Stimulated activated CD8-positive, alpha-beta memory T cell treated with anti-CD3 and anti-CD28 coated beads, Interleukin-4, amount 100 ng/mL, for 48 hours (primary cell): ENCODE measurements around the gene TREM2.
A peak's percentile ranks its signal among the peaks of the same experiment; 100 is the strongest.
"Not testable (repeated sequence)": the region's sequence is repeated elsewhere in the genome, so short reads cannot be mapped to it uniquely, and the experiment has no call there.

Experiments
- DNase-seq: peaks from one replicate; pipeline ENCODE4 v3.0.0-alpha.2; 2020

TREM2 gene

DNA sequence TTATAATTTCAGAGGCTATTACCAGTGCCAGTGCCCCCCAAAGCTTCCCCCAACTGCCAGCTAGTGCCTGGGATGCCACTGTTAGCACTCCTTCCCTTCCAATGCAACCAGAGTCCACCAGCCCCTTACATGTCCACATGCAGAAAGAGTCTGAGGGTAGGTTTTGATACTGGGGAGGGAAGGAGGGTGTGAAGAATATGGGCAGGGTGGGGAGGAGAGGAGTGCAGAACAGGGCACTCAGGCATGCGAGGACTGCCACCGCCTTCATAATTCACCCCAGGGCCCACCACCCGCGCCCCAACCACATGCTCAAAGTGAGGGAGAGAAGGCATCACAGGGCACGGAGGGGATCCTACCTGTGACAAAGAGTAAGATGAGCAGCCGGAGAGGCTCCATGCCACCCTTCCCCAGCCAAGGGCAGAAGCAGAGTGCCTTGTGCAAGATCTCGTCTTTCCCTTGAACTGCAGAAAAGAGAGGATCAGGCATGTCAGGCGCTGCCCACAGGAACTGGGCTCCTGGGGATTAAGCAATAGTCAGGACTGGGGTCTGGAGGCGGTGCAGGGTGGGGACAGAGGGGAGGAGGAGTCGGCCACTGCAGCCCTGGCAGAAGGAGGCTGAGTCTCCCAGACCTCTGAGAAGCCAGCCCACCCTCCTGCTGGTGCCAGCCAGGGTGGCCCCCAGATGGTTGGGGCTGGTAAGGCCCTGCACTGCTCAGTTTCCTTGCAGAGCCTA lies at the start of gene TREM2:
Gene TREM2 (minus strand): TSS at position 430 of the 732 bp plus-strand sequence. CDS start 34 bp downstream, at position 396.
- DNase-seq = no peak

DNA sequence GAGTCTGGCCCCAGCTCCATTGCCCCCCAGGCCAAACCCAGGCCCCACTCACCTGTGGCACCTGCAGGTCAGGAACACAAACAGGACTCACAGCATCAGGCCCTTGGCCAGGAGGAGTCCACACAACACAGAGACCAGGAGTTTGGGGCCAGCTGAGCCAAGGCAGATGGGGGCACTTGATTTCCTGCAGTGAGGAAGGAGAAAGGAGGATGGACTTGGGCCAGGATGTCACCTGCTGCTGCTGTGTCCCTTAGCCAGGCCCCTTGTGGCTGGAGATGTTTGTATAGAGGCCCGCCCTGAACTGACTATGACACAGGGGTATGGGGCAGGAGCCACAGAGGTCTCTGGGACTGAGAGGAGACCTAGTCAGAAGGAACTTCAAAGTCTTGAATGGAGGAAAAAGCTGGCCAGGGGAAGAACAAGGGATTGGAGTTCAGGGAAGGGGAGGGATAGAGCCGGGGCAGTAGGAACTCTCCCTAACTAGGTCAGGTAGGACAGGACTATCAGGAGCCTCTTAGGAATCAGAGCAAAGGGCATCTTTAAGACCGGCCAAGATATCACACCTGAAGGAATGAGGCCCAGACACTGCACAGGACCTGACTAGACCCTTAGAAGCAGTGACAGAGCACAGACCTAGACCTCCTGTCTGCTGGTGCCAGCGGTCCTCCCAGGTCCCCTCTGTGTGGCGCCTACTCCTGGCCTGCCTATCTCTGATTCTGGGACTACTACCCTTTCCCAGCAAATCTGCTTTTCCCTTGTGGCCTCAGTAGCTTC lies 46.8 kb upstream of the TREM2 start:
- no peak for DNase-seq

DNA sequence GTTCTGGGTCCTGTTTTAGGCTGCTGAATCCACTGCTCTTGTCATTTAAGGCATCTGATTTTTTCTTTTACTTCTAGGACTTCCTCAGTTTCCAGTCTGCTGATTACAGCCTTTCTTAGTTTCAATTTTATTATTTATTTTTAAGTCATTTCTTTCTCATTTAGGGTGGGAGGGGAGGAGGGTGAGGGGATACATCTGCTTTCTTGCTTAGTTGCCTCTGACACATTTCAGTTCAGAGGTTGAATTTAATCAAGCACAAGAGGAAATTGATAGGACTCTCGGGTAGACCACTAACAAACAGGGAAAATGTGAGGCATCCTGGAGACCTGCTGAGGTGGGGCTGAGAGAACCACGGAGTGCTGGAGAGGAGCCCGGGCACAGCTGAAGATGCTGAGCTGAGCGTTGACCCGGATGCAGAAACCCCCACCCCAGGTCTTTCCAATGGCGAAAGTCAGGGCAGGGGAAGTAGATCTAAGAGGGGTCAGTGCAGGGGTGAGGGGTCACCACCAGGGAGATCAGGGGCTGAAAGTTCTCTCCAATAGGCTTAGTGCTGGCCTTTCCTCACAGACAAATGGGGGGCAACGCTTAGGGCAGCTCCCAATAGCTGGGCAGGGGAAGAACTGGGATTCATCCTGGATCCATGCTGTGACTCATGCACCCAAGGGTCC lies 45.7 kb upstream of the TREM2 start:
- peak; percentile 14 for DNase-seq

DNA sequence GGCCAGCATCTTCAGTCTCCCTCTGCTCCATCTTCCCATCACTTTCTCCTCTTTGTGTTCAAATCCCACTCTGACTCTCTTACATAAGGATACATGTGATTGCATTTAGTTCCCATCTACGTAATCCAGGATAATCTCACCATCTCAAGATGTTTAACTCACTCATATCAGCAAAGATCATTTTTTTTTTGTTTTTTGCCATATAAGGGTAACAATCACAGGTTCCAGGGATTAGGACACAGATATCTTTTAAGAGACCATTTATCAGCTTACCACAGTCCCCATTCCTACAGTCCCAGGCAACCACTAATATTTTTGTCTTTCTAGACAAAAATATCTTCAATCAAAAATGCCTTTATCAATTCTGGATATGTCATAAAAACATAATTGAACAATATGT lies 41.2 kb upstream of the TREM2 start:
- DNase-seq = no peak

DNA sequence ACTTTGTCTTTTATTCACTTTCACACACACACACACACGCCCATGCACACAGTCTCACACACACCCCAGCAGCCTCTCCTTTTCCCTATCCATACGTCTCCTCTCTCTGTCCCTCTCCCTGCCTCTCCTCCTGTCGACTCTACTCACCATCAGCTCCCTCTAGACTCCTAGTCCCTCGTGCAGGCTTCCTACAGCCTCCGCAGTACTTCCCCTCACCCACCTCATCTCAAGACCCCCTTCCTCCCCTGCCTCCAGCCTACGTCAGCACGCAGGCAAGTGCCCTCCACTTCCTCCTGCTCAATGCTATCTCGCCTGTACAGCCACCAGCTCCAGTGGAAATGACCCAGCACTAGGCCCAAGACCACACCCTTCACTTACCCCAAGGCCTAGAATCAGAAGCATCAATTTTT lies 38.9 kb upstream of the TREM2 start:
- DNase-seq = no peak

DNA sequence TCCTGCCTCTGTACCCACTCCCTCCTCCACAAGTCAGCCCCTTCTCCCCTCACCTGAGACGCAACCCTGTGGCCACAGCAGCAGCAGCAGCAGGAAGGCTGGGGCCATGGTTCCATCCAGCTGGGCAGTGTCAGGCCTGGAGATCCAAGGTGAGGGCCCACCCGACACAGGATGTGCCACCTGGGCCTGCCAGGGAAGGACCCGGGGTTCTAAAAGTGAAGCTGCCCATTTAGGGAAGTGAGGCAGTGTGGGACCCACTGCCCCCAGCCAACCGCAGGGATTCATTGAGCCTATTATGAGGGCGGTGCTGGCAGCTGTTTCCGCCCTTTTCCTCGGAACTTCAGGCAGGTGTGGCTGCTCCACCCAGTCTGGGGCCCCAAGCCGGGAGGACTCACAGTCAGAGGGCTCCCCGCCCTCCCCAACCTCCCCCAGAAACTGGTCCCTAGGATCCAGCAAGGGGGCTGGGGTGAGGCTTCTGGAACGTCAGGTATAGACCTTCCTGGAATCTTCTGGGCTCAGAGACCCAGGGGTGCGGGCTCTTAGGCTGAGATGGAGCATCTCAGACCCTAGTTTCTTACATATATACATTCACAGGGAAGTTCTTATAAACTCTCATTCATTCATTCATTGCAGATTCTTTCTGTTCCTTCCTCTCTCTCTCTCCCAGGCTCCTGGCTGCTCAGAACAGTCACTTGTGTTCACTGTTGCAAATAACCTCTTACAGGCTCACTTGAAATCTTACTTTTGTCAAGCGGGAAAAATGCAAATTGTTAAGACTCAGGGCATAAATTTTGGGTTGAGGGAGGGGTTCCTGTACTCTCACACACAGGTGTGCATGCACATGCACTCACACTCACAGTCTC lies 38.2 kb upstream of the TREM2 start, which contains the start of gene TREML2:
Gene TREML2 (minus strand): TSS at position 249 of the 863 bp plus-strand sequence. CDS start 141 bp downstream, at position 108.
- peak; percentile 49 for DNase-seq

DNA sequence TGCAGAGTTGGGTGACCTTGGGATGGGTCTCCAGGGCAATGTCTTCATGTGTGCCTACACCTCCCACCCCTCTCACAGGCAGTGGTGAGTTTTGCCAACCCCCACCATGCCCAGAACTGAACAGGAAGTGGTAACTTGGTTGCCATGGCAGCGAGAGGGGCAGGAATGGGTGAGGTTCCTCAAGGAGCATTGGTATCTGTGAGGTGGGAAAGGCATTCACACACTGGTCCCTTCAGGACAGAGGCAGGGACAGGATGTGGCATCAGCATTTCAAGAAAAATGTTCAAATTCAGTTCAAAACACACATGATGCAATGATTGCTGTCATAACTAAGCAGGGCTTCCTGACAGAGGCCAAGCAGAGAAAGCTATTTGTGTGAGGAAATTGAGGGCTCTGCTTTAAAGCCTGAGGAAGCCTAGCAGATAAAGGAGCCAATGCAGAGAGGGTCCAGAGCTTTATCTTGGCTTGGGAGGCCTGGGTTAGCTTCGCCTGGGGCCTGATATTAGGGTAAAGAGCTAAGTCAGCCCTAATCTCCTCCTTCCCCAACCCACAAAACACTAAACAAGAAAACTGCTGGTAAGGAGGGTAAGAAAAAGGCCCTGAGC lies 37.5 kb upstream of the TREM2 start:
- peak; percentile 71 for DNase-seq

DNA sequence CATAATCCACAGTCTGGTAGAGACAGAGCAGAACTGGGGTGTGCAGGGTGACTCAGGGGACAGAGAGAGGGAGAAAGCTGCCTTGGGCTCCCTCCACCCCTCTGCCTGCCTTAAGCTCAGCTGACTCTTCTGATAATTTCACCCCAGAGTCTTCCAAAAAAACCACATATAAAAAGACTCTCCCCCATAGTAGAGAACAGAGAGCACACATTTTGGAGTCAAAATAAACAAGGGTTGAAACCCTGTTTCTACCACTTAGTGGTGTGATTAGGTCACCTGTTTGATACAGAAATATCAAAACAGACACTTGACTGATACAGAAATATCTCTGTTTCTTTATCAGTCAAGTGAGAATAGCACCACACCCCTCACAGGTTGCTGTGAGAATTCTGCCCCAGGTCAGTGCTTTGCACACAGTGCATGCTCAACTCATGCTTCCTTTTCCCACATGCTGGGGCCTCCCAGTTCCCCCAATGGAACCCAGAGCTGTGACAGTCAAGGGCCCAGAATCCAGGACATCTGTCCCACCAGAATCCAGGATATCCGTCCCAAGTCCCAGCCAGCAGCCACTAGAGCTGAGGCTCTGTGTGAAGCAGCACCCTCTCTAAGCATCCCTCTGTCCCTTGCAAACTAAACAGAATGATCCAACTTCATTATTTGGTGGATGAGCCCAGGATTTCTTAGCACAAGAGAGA lies 36.8 kb upstream of the TREM2 start:
- DNase-seq = peak; percentile 50

DNA sequence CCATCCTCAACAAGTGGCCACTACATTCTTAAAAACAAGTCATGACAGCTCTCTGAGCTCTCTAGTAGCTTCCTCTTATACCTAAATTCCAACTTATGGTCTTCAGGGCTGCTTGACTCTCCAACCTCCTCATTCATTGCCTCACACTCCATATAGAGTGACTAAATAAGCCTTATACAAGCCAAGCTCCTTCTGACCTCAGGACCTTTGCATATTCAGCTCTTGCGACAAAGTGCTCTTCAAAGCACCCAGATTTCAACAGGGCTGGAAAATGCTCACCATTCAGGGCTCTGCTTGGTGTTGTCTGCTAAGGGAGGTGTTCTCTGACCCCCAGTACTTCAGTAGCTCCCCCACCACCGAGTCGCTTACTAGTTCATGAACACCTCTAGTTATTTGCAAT lies 34.3 kb upstream of the TREM2 start:
- DNase-seq = no peak

DNA sequence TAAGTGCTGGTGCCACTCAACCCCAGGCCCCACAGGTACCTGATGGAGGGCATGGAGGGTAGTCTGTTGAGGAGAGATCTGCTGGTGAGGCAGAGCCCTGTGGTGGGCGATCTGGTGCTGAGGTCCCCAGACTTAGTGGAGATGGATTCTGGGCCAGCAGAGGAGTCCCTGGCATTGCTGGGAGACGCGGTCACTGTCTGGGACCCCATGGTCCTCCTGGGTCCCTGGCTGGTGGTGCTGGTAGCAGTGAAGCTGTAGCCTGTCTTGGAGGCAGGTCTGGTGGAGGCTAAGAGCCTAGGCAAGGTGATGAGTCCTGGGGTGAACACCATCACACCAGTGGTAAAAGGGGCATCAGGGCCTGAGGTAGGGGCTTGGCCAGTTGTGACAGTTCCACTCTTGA lies 31.5 kb upstream of the TREM2 start:
- no peak for DNase-seq

DNA sequence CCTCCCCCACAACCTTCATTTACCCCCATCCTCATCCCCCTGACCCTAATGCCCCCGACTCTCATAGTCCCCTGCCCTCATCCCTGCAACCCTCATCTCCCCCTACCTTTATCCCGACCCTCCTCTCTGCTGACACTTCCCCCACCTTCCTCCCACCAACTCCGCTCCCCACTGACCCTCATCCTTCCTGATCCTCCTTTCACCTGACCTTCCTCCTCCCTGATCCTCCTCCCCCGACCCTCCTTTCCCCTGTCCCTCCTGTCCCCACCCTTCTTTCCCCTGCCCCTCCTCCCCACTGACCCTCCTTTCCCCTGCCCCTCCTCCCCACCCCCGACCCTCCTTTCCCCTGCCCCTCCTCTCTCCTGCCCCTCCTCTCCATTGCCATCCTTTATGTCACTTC lies 31.0 kb upstream of the TREM2 start:
- no peak for DNase-seq

DNA sequence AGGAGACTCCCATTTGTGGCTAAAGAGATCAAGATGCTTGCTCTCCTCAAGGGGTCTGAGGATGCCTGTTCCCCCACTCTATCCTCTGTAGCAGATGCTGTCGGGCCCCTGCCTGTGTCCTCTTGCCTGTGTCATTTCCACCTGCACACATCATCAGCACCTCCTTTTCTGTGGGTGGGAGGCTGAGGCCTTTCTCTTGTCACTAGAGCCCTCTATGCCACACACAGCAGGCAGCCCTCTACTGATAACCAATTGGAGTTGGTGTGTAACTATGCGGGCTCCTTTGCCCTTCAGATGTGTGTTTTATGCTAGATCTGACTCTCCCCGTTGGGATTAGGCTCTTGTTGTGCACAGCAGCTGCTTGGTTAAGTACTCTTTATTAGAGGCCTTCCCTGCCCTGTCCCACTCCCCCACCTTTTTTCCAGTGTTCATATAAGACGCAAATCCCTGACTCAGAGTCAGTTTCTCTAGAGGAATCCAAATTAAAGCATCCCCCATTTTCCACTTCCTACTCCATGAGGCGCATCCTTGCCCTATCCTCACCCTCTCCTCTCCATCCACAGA lies 30.3 kb upstream of the TREM2 start:
- no peak for DNase-seq

DNA sequence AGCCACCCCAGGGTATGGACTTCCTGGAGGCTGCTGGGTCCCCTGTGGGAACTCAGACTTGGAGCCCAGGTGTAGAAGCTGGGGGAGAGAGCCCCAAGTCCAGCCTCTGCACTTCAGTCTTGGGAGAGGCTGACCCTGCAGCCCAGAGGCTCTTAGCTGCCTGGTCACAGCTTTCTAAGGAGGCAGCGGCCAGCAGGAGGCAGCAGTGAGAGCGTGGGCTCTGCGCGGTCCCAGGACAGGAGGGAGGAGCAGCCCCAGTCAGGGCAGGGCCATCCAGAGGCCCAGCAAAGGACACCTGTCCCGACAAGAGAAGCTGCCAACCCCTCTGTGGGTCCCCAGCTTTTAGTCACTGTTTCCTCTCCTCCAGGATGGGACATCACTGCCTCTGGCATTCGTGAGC lies 28.7 kb upstream of the TREM2 start:
- peak; percentile 69 for DNase-seq

DNA sequence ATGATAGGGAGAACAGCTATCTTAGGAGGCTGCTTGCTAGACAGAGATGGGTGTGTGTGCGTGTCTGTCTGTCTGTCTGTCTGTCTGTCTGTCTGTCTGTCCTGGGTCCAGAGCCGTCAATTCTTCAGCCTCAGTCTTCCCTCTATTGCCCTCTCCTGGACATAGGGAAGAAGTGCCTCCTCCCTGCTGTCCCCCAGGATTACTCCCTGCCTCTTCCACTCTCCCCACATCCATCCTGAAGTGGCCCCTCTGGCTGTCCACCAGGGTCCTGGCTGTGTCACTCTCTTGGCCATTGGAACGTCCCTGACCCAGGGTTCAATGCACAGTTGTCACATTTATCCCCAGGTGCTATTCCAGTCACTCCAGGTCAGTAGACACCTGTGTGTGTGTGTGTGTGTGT lies 27.9 kb upstream of the TREM2 start:
- DNase-seq = no peak

DNA sequence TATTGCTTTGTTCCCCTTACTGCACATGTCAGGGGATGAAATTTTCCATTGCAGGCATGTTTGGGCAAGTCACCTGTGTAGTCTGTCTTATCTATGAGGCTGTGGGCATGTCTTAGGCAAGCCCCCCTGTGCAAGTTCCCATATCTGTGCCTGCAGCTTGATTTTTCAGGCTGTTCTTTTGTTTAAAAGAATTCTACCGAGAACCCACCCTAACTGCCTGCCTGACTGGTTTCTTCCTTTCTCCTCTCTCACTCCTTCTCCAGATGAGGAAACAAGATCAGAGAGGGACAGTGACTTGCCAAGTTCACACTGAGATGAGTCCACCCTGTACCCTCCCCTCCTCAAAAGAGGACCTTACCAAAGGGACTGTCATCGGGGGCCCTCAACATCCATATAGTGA lies 27.1 kb upstream of the TREM2 start:
- DNase-seq = no peak

DNA sequence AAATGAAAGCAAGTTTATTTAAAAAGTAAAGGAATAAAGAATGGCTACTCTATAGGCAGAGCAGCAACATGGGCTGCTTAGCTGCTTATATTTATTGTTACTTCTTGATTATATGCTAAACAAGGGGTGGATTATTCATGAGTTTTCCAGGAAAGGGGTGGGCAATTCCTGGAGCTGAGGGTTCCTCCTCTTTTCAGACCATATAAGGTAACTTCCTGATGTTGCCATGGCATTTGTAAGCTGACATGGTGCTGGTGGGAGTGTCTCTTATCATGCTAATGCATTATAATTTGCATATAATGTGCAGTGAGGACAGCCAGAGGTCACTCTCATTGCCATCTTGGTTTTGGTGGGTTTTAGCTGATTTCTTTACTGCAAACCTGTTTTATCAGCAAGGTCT lies 26.1 kb upstream of the TREM2 start:
- not testable (repeated sequence) for DNase-seq

DNA sequence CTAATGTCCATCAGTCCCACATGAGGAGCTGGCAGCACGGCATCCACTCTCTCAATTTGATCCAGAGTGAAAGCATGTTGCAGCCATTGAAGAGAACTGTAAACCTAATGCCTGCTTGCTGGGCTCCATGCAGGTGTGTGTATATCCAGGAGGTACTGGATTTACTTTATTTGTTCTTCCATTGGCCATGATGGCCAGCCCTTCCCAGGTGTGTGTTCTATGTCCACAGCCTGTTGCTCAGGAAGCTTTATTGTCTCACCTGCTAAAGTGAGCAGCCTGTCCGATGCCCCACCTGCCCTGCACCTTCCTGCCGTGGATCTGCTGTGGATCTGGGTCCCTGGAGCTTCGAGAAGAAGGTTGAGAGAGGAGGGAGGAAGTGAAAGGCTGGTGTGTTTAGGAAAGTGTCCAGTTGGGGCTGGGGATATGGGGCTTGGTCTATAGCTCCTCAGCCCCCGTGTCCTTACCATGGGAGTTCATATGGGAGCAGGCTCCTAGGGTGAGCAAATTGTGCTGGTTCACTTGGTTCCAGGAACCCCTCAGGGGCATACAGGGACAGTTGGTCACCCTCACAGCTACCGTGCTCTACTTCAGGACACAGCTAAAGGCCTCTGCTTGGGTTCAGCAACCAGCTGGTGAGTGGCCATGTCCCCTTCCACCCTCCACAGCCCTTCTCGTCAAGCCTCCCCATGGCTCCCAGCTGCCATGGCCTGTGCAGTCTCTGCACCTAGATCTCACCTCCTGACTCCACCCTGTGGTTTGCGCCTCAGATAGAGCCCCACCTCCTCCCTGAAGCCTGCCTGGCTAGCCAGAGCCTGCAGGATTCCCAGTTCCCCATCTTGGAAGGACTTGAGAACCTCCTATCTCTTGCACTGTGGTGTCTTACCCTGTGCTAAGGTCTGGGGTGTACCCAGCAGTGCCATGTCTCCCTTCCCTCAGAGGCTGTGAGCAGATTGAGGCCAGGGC lies 25.3 kb upstream of the TREM2 start:
- no peak for DNase-seq

DNA sequence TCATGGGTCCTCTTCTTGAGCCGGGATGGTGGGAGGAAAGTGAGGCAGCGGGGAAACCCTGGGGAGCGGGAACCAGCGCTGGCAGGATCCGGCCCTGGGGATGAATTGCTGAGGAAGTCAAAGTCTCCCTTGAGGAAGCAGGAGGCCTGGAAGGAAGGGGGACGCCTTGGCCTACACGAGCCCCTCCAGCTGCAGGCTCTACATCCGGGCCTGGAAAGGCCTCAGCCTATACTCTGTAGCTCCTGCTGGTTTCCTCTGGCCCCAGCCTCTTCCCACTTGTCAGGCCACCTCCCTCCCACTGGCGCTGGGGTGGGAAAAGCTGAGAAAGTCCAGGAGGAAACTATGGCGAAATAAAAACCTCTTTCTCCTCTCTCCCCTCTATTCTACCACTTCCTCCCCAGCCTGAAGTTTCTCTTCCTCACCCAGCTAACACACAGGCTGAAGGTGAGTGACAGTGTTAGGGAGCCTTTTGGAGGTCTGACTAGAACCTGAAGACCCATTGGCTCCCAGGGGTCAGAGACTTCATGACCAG lies 23.2 kb upstream of the TREM2 start:
- DNase-seq = no peak

DNA sequence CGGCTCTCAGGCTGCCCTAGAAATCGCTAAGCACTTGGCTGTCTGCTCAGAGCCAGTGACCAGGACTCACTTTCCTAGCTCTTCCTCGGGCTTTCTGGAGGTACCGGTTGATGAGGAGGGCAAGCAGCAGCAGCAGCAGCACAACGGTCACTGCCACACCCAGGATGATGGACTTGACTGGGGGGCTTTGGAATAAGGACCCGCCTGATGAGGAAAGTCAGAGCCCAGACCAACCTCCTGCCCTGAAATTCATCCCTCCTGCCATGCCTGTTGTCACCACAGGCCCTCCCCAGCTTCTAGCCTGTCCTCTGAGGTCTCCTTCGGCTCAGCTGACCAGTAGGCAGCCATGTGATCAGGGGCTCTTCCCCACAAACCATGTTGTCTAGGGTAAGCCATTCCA lies 21.8 kb upstream of the TREM2 start:
- no peak for DNase-seq
